OCI-LY1 (cell line): ENCODE measurements around the gene FAM76A.

Experiments
- H2AFZ ChIP-seq: fragments of 200-600 bp; sonication (generic), shearing (Covaris generic); 2 replicates; pipeline ENCODE4 v1.6.0; 2014; ENCODE audit warnings: antibody characterized with exemption, mild to moderate bottlenecking, low read length
- H3F3A ChIP-seq: fragments of 200-600 bp; sonication (generic), shearing (Covaris generic); 2 replicates; pipeline ENCODE4 v1.6.0; 2014; ENCODE audit warnings: mild to moderate bottlenecking, antibody characterized with exemption, low read length, moderate library complexity; ENCODE audit not compliant: insufficient read depth
- H3K27ac ChIP-seq: fragments of 200-600 bp; sonication (generic); 2 replicates; pipeline ENCODE4 v1.5.1; 2014; ENCODE audit warnings: low read length, mixed run types, mild to moderate bottlenecking, low read depth; ENCODE audit not compliant: poor library complexity, severe bottlenecking
- H3K27me3 ChIP-seq: fragments of 200-600 bp; sonication (generic); 2 replicates; pipeline ENCODE4 v1.6.0; 2014; ENCODE audit warnings: antibody characterized with exemption, mild to moderate bottlenecking, low read length, moderate library complexity; ENCODE audit not compliant: insufficient read depth
- H3K36me3 ChIP-seq: fragments of 200-600 bp; sonication (generic); 2 replicates; pipeline ENCODE4 v1.6.1; 2014; ENCODE audit warnings: mild to moderate bottlenecking, antibody characterized with exemption, low read length, moderate library complexity, mixed read lengths; ENCODE audit not compliant: insufficient read depth
- H3K4me1 ChIP-seq: fragments of 200-600 bp; sonication (generic); 2 replicates; pipeline ENCODE4 v1.5.1; 2014; ENCODE audit warnings: mild to moderate bottlenecking, low read length, moderate library complexity; ENCODE audit not compliant: insufficient read depth, severe bottlenecking
- H3K4me2 ChIP-seq: fragments of 200-600 bp; sonication (generic), shearing (Covaris generic); 2 replicates; pipeline ENCODE4 v1.6.1; 2014; ENCODE audit warnings: low read length
- H3K4me3 ChIP-seq: fragments of 200-600 bp; sonication (generic); 2 replicates; pipeline ENCODE4 v1.5.1; 2014; ENCODE audit warnings: low read length, low read depth, mild to moderate bottlenecking, mixed read lengths; ENCODE audit not compliant: poor library complexity, severe bottlenecking
- H3K79me2 ChIP-seq: fragments of 200-600 bp; shearing (Covaris generic); 2 replicates; pipeline ENCODE4 v1.6.1; 2016; ENCODE audit warnings: mixed run types, low read length, mixed read lengths; ENCODE audit not compliant: insufficient read depth
- H3K9ac ChIP-seq: fragments of 200-600 bp; sonication (generic), shearing (Covaris generic); 2 replicates; pipeline ENCODE4 v1.6.1; 2014; ENCODE audit warnings: mild to moderate bottlenecking, low read length, mixed read lengths
- H3K9me2 ChIP-seq: fragments of 200-600 bp; sonication (generic), shearing (Covaris generic); 2 replicates; pipeline ENCODE4 v1.6.1; 2014; ENCODE audit warnings: low read depth, mild to moderate bottlenecking, low read length, mixed read lengths
- H3K9me3 ChIP-seq: fragments of 200-600 bp; shearing (Covaris generic); 2 replicates; pipeline ENCODE4 v1.6.1; 2014; ENCODE audit warnings: low read length, mixed read lengths
- H4K20me1 ChIP-seq: fragments of 200-600 bp; sonication (generic), shearing (Covaris generic); 2 replicates; pipeline ENCODE4 v1.6.0; 2016; ENCODE audit warnings: mild to moderate bottlenecking, low read length; ENCODE audit not compliant: insufficient read depth
- EZH2 ChIP-seq: fragments of 200-600 bp; sonication (generic), shearing (Covaris generic); IDR thresholded peaks from 2 replicates; pipeline ENCODE4 v1.8.0; 2017; ENCODE audit warnings: borderline replicate concordance, mixed run types, mild to moderate bottlenecking, antibody characterized with exemption, low read length, moderate library complexity, mixed read lengths
- TF ChIP-seq, protein P1 (sequence below): fragments of 200-600 bp; sonication (generic), shearing (Covaris generic); IDR thresholded peaks from 2 replicates; pipeline ENCODE4 v1.5.1; 2017; ENCODE audit warnings: mild to moderate bottlenecking, antibody characterized with exemption, low read length, moderate library complexity, mixed read lengths

FAM76A gene

DNA sequence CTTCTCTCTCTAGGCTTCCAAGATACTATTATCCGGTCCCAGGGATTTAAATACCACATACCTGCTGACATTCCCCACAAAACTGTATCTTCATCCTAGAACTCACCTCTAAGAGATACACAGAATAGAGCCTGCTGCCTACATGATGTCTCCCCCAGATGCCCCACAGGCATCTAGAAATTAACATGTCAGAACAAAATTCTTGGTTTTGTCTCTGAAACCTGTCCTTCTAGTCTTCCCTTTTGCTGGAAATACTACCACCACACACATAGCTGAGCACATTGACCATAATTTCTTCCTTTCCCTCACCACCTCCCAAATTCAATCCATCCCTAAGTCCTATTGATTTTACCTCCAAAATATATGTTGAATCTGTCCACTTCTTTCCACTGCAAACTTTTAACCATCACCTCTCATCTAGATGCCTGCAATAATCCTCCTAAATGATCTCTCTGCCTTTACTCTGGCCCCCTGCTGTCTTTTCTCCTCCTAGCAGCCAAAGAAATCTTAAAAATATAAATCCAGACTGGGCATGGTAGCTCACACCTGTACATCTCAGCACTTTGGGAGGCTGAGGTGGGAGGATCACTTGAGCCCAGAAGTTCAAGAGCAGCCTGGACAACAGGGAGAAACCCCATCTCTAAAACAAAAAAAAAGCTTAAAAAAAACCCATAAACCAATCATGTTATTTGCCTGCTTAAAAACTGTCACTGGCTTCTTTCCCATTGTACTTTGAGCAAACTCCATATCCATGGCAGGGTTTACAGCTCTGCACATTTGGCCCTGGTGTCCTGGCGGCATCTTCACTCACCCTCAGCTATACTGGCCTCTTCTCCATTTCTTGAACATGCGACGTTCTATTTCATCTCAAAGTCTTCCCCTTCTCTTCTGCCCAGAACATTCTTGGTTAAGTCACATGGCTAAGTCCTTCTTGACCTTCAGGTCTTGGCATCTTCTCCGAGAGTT lies 6.2 kb upstream of the FAM76A start:
- H3K4me2 ChIP-seq = no peak overlapping the region
- TF ChIP-seq EZH2 = no peak
- TF ChIP-seq, protein P1, sequence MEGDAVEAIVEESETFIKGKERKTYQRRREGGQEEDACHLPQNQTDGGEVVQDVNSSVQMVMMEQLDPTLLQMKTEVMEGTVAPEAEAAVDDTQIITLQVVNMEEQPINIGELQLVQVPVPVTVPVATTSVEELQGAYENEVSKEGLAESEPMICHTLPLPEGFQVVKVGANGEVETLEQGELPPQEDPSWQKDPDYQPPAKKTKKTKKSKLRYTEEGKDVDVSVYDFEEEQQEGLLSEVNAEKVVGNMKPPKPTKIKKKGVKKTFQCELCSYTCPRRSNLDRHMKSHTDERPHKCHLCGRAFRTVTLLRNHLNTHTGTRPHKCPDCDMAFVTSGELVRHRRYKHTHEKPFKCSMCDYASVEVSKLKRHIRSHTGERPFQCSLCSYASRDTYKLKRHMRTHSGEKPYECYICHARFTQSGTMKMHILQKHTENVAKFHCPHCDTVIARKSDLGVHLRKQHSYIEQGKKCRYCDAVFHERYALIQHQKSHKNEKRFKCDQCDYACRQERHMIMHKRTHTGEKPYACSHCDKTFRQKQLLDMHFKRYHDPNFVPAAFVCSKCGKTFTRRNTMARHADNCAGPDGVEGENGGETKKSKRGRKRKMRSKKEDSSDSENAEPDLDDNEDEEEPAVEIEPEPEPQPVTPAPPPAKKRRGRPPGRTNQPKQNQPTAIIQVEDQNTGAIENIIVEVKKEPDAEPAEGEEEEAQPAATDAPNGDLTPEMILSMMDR = peak; percentile 41; the same call in 1 of the 2 replicates

DNA sequence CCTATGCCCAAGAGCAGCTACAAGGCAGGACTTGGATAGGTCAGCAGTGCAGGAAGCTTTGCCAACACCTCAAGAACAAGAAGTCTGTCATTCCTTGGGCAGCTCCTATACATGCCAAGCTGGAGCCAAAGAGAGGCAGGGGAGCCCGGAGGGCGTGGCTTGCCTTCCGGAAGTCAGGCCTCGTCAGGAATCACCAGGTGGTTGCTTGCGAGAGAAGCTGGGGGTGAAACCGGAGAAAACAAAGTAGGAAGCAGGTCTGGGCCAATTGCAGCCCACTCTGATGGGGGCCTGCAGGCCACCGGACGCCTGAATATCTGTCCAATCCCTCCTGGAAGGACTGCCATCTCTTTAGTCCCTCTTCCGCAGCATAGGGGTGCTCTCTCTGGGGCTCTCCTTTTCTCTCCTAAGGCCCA lies 794 bp upstream of the FAM76A start:
- peak overlapping the region; percentile 62 for H3K4me3 ChIP-seq
- no peaks in the 10 kb centered on the region for H3K9me3 ChIP-seq
- H3K79me2 ChIP-seq = no peaks in the 10 kb centered on the region
- H3K36me3 ChIP-seq = 0 out of 2 replicates have a peak, but pooled peaks cover 3% of the 10 kb centered on the region
- H2AFZ ChIP-seq = peak overlapping the region; percentile 92
- H3K9ac ChIP-seq = peak overlapping the region; percentile 59
- H3K27me3 ChIP-seq = no peaks in the 10 kb centered on the region
- H3K27ac ChIP-seq = no peak overlapping the region
- no peaks in the 10 kb centered on the region for H3K9me2 ChIP-seq
- H4K20me1 ChIP-seq = no peaks in the 10 kb centered on the region
- H3F3A ChIP-seq = no peaks in the 10 kb centered on the region
- TF ChIP-seq, protein P1 = no peak
- TF ChIP-seq EZH2 = no peak
- H3K4me2 ChIP-seq = peak overlapping the region; percentile 85
- H3K4me1 ChIP-seq = peaks cover 20% of the 10 kb centered on the region

More for the DNA sequence above, 6.2 kb upstream of the FAM76A start:
- Histone ChIP-seq H3K4me3 (no peak overlapping the region), H3K36me3 (no peaks in the 10 kb centered on the region; the same call in 1 of the 2 replicates), H3K27ac (no peak overlapping the region), H3K27me3 (no peaks in the 10 kb centered on the region; the same call in 1 of the 2 replicates), H3K9me2 (no peaks in the 10 kb centered on the region), H3K4me1 (no peaks in the 10 kb centered on the region), H3K9ac (no peak overlapping the region), H4K20me1 (no peaks in the 10 kb centered on the region), H2AFZ (no peak overlapping the region), H3K9me3 (peaks cover 6% of the 10 kb centered on the region; the same call in 1 of the 2 replicates), H3F3A (no peaks in the 10 kb centered on the region), H3K79me2 (no peaks in the 10 kb centered on the region)

DNA sequence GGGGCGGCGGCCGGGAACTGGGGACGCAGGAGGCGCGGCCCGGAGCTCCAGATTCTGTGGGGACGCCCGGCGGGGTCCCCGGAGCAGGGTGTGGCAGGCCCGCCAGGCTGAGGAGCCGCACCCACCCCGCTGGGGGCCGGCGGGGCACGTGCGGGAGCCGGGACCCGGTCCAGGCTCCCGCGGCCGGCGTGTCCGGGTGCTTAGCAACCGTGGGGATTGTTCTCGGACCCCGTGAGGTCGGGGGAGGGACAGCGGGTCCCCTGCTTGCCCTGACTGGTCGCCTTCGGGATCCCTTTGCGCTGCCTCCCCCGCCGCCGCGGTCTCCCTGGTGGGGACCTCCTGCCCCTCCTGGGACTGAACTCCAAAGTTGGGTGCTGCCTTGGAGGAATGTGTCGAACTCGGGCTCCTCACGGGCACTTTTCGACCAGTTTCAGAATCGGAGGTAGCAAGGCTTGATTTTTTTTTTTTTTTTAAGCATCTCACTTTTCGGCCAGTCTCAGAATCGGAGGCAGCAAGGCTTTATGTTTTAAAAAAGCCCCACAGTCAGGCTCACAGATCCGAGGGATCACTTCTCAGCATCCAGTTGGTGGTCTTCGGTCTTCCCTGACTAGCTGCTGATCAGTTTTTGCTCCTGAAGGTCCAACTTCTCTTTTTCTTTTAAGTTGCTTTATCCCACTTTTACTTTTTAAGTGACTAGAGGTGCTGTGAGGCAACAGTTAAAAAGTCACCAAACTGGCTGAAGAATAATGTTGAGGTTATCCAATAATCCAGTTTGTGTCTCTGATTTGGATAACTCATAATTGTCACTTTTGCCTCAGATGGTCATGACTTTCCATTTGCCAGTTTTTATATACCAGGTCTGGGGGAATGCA lies 648 bp downstream of the FAM76A start:
- H2AFZ ChIP-seq = 0 out of 2 replicates have a peak overlapping the region, but pooled peaks have one; percentile 6

More for the DNA sequence above, 648 bp downstream of the FAM76A start:
- Histone ChIP-seq H3K27ac (peak overlapping the region; percentile 3), H3F3A (no peaks in the 10 kb centered on the region), H3K9ac (peak overlapping the region; percentile 77), H3K36me3 (0 out of 2 replicates have a peak, but pooled peaks cover 3% of the 10 kb centered on the region), H4K20me1 (no peaks in the 10 kb centered on the region), H3K4me2 (peak overlapping the region; percentile 87), H3K4me3 (peak overlapping the region; percentile 81), H3K27me3 (no peaks in the 10 kb centered on the region), H3K9me3 (no peaks in the 10 kb centered on the region), H3K79me2 (no peaks in the 10 kb centered on the region), H3K4me1 (peaks cover 20% of the 10 kb centered on the region), H3K9me2 (no peaks in the 10 kb centered on the region)
- TF ChIP-seq, protein P1 = no peak
